Bronchial epithelial cell (primary cell): Measurements from ENCODE around the gene OR10G6. TPM values are rescaled to one million over a fixed set of nuclear protein-coding genes. Genes with fewer than 3 reads are reported as not detected.

Experiments
- DNase-seq: peaks from one replicate; pipeline ENCODE4 v3.0.0-alpha.2; 2010; ENCODE audit warnings: low read depth
- FAIRE-seq: peaks from 2 replicates; lab custom pipeline; 2011; peaks lifted over from hg19 to GRCh38; lab: Jason Lieb, UNC
- H3K27me3 ChIP-seq: 2 replicates; pipeline ENCODE4 v1.5.1; 2011; ENCODE audit warnings: low read length; ENCODE audit not compliant: control insufficient read depth, insufficient read depth
- H3K36me3 ChIP-seq: 2 replicates; pipeline ENCODE4 v1.5.1; 2011; ENCODE audit warnings: low read length; ENCODE audit not compliant: control insufficient read depth, insufficient read depth
- H3K4me3 ChIP-seq: 2 replicates; pipeline ENCODE4 v1.5.1; 2011; ENCODE audit warnings: mild to moderate bottlenecking, low read depth, low read length, control low read depth
- total RNA-seq: library from RNA; depleted of rRNA; stranded (reverse); fragments of >200 nt; gene quantifications from 2 replicates; pipeline ENCODE4 v1.2.1, GENCODE V29; 2014
- TF ChIP-seq, protein P1 (sequence below): IDR thresholded peaks from 2 replicates; pipeline ENCODE4 v1.5.1; 2011; ENCODE audit warnings: mild to moderate bottlenecking, moderate library complexity, low read length, control low read depth, inconsistent platforms; ENCODE audit not compliant: insufficient read depth, severe bottlenecking

The OR10G6 gene
- total RNA-seq, 1 donor from 2014 or later, result not detected

DNA sequence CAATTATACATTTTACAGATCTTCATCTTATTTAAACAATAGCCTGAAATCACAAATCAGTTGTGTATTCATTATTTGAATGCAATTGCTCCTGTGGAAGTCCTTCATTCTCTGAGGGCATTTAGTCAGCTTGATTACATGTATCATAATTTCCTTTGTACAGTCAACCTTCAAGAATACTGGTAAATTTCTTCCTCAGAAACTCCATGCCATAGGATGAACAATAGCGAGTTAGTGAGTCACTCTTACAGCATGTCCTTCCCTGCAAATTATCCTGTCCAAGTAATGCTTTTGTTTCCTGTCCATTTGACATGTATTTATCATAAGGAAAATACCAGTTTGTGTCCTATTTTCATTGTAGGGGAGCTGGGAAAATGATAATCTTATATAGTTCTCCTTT, 21.1 kb downstream of the OR10G6 start:
- DNase-seq (peak; percentile 99), FAIRE-seq (peak; percentile 88)
- no peak overlapping the region for H3K4me3 ChIP-seq
- H3K27me3 ChIP-seq, result no peaks in the 10 kb centered on the region
- TF ChIP-seq, protein P1, sequence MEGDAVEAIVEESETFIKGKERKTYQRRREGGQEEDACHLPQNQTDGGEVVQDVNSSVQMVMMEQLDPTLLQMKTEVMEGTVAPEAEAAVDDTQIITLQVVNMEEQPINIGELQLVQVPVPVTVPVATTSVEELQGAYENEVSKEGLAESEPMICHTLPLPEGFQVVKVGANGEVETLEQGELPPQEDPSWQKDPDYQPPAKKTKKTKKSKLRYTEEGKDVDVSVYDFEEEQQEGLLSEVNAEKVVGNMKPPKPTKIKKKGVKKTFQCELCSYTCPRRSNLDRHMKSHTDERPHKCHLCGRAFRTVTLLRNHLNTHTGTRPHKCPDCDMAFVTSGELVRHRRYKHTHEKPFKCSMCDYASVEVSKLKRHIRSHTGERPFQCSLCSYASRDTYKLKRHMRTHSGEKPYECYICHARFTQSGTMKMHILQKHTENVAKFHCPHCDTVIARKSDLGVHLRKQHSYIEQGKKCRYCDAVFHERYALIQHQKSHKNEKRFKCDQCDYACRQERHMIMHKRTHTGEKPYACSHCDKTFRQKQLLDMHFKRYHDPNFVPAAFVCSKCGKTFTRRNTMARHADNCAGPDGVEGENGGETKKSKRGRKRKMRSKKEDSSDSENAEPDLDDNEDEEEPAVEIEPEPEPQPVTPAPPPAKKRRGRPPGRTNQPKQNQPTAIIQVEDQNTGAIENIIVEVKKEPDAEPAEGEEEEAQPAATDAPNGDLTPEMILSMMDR, result no peak
- H3K36me3 ChIP-seq, result no peaks in the 10 kb centered on the region

DNA sequence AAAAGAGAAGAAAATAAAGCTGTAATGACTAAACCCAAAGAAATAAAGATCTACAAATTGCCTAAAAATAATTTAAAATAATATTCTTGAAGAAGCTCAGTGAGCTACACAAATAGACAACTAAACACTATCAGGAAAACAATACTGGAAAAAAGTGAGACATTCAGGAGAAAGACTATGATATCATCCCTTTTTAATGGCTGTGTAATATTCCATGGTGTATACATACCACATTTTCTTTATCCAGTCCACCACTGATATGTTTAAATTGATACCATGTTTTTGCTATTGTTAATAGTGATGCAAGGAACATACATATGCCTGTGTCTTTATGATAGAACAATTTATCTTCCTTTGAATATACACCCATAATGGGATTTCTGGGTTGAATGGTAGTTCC, 38.2 kb downstream of the OR10G6 start:
- Histone ChIP-seq H3K4me3 (no peak overlapping the region), H3K36me3 (no peaks in the 10 kb centered on the region), H3K27me3 (no peaks in the 10 kb centered on the region)
- no peak for DNase-seq
- FAIRE-seq, result no peak
- TF ChIP-seq, protein P1, result no peak

DNA sequence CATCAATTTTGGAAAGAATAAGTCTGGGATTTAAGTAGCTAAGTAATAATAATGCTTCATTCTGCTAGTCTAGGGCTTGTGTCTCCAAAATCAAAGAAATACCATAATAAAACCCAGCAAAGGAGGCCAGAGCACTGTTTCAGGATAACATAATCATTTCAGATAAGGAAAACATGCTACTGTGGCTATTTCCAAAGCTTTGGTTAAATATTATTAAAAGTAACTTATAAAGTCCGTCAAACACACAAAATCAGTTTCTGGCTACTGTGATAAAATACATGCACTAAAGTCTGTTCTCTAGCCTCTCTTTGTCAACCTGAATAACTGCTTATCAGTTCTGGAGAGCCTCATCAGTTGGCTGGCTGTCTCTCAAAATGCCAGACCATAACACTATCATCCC, 49.8 kb downstream of the OR10G6 start:
- no peak overlapping the region for H3K4me3 ChIP-seq
- TF ChIP-seq, protein P1, result no peak
- no peaks in the 10 kb centered on the region for H3K27me3 ChIP-seq
- DNase-seq (no peak), FAIRE-seq (no peak)
- H3K36me3 ChIP-seq, result no peaks in the 10 kb centered on the region

Other genes starting within 250 kb of the OR10G6 start
- gene OR6X1, start 240.6 kb downstream of the OR10G6 start, total RNA-seq, result not detected in 2 replicates
- not detected in 2 replicates for gene OR6M1, start 188.8 kb downstream of the OR10G6 start, total RNA-seq
- gene TMEM225, start 109.5 kb downstream of the OR10G6 start, total RNA-seq, result not detected in 2 replicates
- gene OR8D4, start 93.0 kb downstream of the OR10G6 start, total RNA-seq, result not detected in 2 replicates
- gene OR4D5, start 55.5 kb downstream of the OR10G6 start, total RNA-seq, result not detected in 2 replicates
- not detected in 2 replicates for gene OR6T1, start 51.3 kb downstream of the OR10G6 start, total RNA-seq
- gene OR10S1, start 17.4 kb downstream of the OR10G6 start, total RNA-seq, result 0.26 TPM in 1 of 2 replicates, not detected in the other
- gene OR10G4, start 17.8 kb upstream of the OR10G6 start, total RNA-seq, result not detected in 2 replicates
- not detected in 2 replicates for gene OR10G9, start 27.9 kb upstream of the OR10G6 start, total RNA-seq
- not detected in 2 replicates for gene OR10G8, start 31.6 kb upstream of the OR10G6 start, total RNA-seq
- not detected in 2 replicates for gene OR10G7, start 46.2 kb upstream of the OR10G6 start, total RNA-seq
- 5.3 and 18.8 TPM in 2 replicates for gene VWA5A, start 120.3 kb upstream of the OR10G6 start, total RNA-seq
- not detected in 2 replicates for gene OR10D3, start 188.2 kb upstream of the OR10G6 start, total RNA-seq
- not detected in 2 replicates for gene OR8G1, start 245.9 kb upstream of the OR10G6 start, total RNA-seq